IMR-90 (cell line): ENCODE results near the gene C4orf33. TPM values are rescaled to one million over a fixed set of nuclear protein-coding genes. Genes with fewer than 3 reads are reported as not detected.

Experiments
- ATAC-seq: fragments of 200-7000 bp; cut with Tn5 transposase; 2 replicates; pipeline ENCODE4 v1.9.1; 2020; ENCODE audit warnings: low read depth, mild to moderate bottlenecking, moderate library complexity
- BruUV-seq: library from RNA; stranded (reverse); fragments of 400-500 nt; replicated peaks from 2 replicates; lab custom pipeline; 2021; lab: Mats Ljungman, UMichigan
- CTCF ChIA-PET: fragments of 300-600 bp; formaldehyde crosslinking; extraction: SDS; loops from one replicate; lab custom pipeline; 2021; ENCODE audit warnings: antibody characterized with exemption; lab: Yijun Ruan, JAX
- POLR2A ChIA-PET: fragments of 300-600 bp; sonication (Branson Sonifier 250); formaldehyde crosslinking; loops from one replicate; lab custom pipeline; 2022; ENCODE audit warnings: antibody characterized with exemption; ENCODE audit not compliant: unreplicated experiment; lab: Charles Lee
- DNase-seq: peaks from one replicate; pipeline ENCODE4 v3.0.0; 2013
- H2AFZ ChIP-seq: replicated peaks from 2 replicates; pipeline ENCODE3; 2013; ENCODE audit warnings: low read length, mild to moderate bottlenecking; ENCODE audit not compliant: poor library complexity
- H2AK5ac ChIP-seq: 2 replicates; pipeline ENCODE4 v1.6.1; 2013; ENCODE audit warnings: low read depth, low read length, inconsistent platforms
- H2AK9ac ChIP-seq: replicated peaks from 2 replicates; pipeline ENCODE3; 2013; ENCODE audit warnings: mild to moderate bottlenecking, low read depth, low read length, moderate library complexity; ENCODE audit not compliant: poor library complexity
- H2BK120ac ChIP-seq: 2 replicates; pipeline ENCODE4 v1.6.1; 2013; ENCODE audit warnings: low read depth, low read length, inconsistent platforms
- H2BK15ac ChIP-seq: 3 replicates; pipeline ENCODE4 v1.6.1; 2013; ENCODE audit warnings: low read depth, low read length, inconsistent platforms
- H2BK20ac ChIP-seq: 2 replicates; pipeline ENCODE4 v1.6.1; 2013; ENCODE audit warnings: low read depth, mild to moderate bottlenecking, inconsistent platforms, low read length, moderate library complexity
- H2BK5ac ChIP-seq: 2 replicates; pipeline ENCODE4 v1.6.1; 2013; ENCODE audit warnings: mild to moderate bottlenecking, low read depth, low read length, inconsistent platforms; ENCODE audit not compliant: poor library complexity, severe bottlenecking
- H3K14ac ChIP-seq: replicated peaks from 2 replicates; pipeline ENCODE4 v1.6.1; 2013; ENCODE audit warnings: low read depth, low read length, inconsistent platforms
- H3K18ac ChIP-seq: 2 replicates; pipeline ENCODE4 v1.6.1; 2013; ENCODE audit warnings: low read depth, low read length, control low read depth
- H3K23ac ChIP-seq: 2 replicates; pipeline ENCODE4 v1.6.1; 2013; ENCODE audit warnings: low read depth, low read length, inconsistent platforms
- H3K27ac ChIP-seq: 2 replicates; pipeline ENCODE4 v1.5.1; 2013; ENCODE audit warnings: mild to moderate bottlenecking, control low read depth, low read length; ENCODE audit not compliant: insufficient read depth
- H3K27me3 ChIP-seq: 2 replicates; pipeline ENCODE4 v1.6.1; 2013; ENCODE audit warnings: low read length; ENCODE audit not compliant: control insufficient read depth, insufficient read depth
- H3K36me3 ChIP-seq: 2 replicates; pipeline ENCODE4 v1.6.1; 2013; ENCODE audit warnings: low read length, mixed read lengths; ENCODE audit not compliant: control insufficient read depth, insufficient read depth
- H3K4ac ChIP-seq: 2 replicates; pipeline ENCODE4 v1.6.1; 2013; ENCODE audit warnings: low read depth, low read length, inconsistent platforms
- H3K4me1 ChIP-seq: 2 replicates; pipeline ENCODE4 v1.6.1; 2013; ENCODE audit warnings: low read length, mixed read lengths; ENCODE audit not compliant: control insufficient read depth, insufficient read depth
- H3K4me2 ChIP-seq: 2 replicates; pipeline ENCODE4 v1.6.1; 2013; ENCODE audit warnings: low read depth, mild to moderate bottlenecking, control low read depth, low read length, moderate library complexity
- H3K4me3 ChIP-seq: 2 replicates; pipeline ENCODE4 v1.5.1; 2013; ENCODE audit warnings: low read depth, mild to moderate bottlenecking, control low read depth, low read length, moderate library complexity; ENCODE audit not compliant: insufficient read depth
- H3K56ac ChIP-seq: 2 replicates; pipeline ENCODE4 v1.6.1; 2013; ENCODE audit warnings: low read length, inconsistent platforms; ENCODE audit not compliant: insufficient read depth; ENCODE audit errors: extremely low read depth
- H3K79me1 ChIP-seq, 2 experiments: 2 replicates each; pipeline ENCODE4 v1.6.1; 2013; ENCODE audit warnings: low read length in 2 of 2, inconsistent platforms in 1 of 2, low read depth in 1 of 2
- H3K9ac ChIP-seq: 2 replicates; pipeline ENCODE4 v1.6.1; 2013; ENCODE audit warnings: low read depth, low read length, control low read depth
- H3K9me1 ChIP-seq: 2 replicates; pipeline ENCODE4 v1.6.1; 2013; ENCODE audit warnings: low read length, inconsistent platforms; ENCODE audit not compliant: insufficient read depth
- H3K9me3 ChIP-seq: 2 replicates; pipeline ENCODE4 v1.6.1; 2013; ENCODE audit warnings: low read length; ENCODE audit not compliant: control insufficient read depth, insufficient read depth
- H4K20me1 ChIP-seq: 2 replicates; pipeline ENCODE4 v1.6.1; 2013; ENCODE audit warnings: low read length, inconsistent platforms; ENCODE audit not compliant: insufficient read depth
- H4K5ac ChIP-seq: 2 replicates; pipeline ENCODE4 v1.6.1; 2013; ENCODE audit warnings: mild to moderate bottlenecking, low read depth, low read length, control low read depth
- H4K8ac ChIP-seq, 2 experiments: 2 replicates each; pipeline ENCODE4 v1.6.1; 2013; ENCODE audit warnings: low read depth in 2 of 2, low read length in 2 of 2, control low read depth in 1 of 2, inconsistent platforms in 1 of 2
- H4K91ac ChIP-seq: 2 replicates; pipeline ENCODE4 v1.6.1; 2013; ENCODE audit warnings: low read depth, low read length, inconsistent platforms; ENCODE audit not compliant: insufficient read depth
- BHLHE40 ChIP-seq: fragments of 150-350 bp; IDR thresholded peaks from 2 replicates; pipeline ENCODE4 v1.6.1; 2016; ENCODE audit warnings: mild to moderate bottlenecking, low read depth, low read length
- WGBS, 2 experiments: methylation state at CpG; one replicate each; pipeline versions ENCODE4 v1.1.5 to v1.1.7; 2013; ENCODE audit warnings: missing lambda C conversion rate in 2 of 2; ENCODE audit not compliant: insufficient read length in 1 of 2; ENCODE audit errors: extremely low coverage in 2 of 2; 5-methylcytosine and 5-hydroxymethylcytosine counted together
- dilution Hi-C: fragments of 300-500 bp; cut with HindIII; formaldehyde crosslinking; loops from one replicate; pipeline ENCODE4 v1.14.3; 2018; ENCODE audit warnings: low sequenced_read_pairs; ENCODE audit not compliant: unreplicated experiment
- in situ Hi-C: fragments of 300-500 bp; cut with MboI; formaldehyde crosslinking; loops from 3 replicates; pipeline ENCODE4 v1.14.3; 2019; ENCODE audit warnings: low sequenced_read_pairs, inconsistent platforms, mixed read lengths
- intact Hi-C: fragments of 100-400 bp; cut with micrococcal nuclease; formaldehyde crosslinking; loops from 2 replicates; pipeline ENCODE4 v1.10.0; 2022
- polyA plus RNA-seq, 3 experiments: library from polyadenylated mRNA; depleted of rRNA; stranded (reverse); fragments of >200 nt; gene quantifications; 2 replicates each; pipeline ENCODE4 v1.2.3, GENCODE V29; 2012; ENCODE audit warnings: low replicate concordance in 1 of 3
- total RNA-seq: library from RNA; depleted of rRNA; stranded (reverse); fragments of >200 nt; gene quantifications from 2 replicates; pipeline ENCODE4 v1.2.3, GENCODE V29; 2012

C4orf33 gene
- total and polyA plus RNA-seq, 2 of the 4 experiments (the other 2 are of a cell fraction), result 4.7 to 5.3 TPM

DNA sequence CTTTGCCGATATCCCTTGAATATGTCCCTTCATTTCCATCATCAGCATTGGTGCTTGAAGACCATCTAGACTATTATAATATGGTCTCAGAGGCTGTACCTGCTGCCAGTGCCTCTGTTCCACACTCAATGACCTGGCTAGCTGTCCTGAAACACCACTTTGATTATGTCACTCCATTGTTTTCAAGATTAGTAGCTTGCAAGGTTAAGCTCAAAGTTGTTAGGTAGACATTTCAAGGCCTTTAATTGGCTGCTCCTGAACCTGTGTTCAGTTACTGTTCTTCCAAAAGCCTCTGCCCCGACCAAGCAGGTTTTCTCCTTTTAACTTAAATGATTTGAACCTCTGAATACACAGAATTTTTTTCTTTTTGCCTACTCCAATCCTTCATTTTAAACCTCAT is 52.9 kb downstream of the C4orf33 start:
- Histone ChIP-seq H4K20me1 (no peaks in the 10 kb centered on the region), H3K9ac (no peak overlapping the region), H2BK20ac (no peak overlapping the region), H3K23ac (no peak overlapping the region), H2BK120ac (no peak overlapping the region), H3K9me3 (no peaks in the 10 kb centered on the region), H3K27ac (no peak overlapping the region), H3K4me2 (no peak overlapping the region), H3K79me1 (no peaks in the 10 kb centered on the region), H2AK9ac (no peak overlapping the region), H3K56ac (no peak overlapping the region), H3K4ac (no peak overlapping the region), H3K36me3 (no peaks in the 10 kb centered on the region), H2BK5ac (no peak overlapping the region), H3K9me1 (no peaks in the 10 kb centered on the region), H3K27me3 (peaks cover 3% of the 10 kb centered on the region), H3K4me1 (no peaks in the 10 kb centered on the region), H3K4me3 (no peak overlapping the region), H2AK5ac (no peak overlapping the region), H3K14ac (no peak overlapping the region), H4K5ac (no peak overlapping the region), H2BK15ac (no peak overlapping the region), H2AFZ (no peak overlapping the region), H4K91ac (no peak overlapping the region), H4K8ac (no peak overlapping the region), H3K18ac (no peak overlapping the region)
- TF ChIP-seq BHLHE40, result no peak
- WGBS, 2 experiments, result no CpG with 5 or more reads among the region's 2 CpGs
- BruUV-seq, result no TSS peak
- no peak for ATAC-seq
- dilution Hi-C loops (no loop called here), in situ Hi-C loops (no loop called here), intact Hi-C loops (no loop called here)
- ChIA-PET CTCF (no interaction called here), POLR2A (no interaction called here)
- DNase-seq, result no peak
